ENCODE measurements around the gene SLC35C1.

GRCh38 chr11:45860764-45861510 is 56.0 kb downstream of the SLC35C1 start:
- TF ChIP-seq, protein P1, sequence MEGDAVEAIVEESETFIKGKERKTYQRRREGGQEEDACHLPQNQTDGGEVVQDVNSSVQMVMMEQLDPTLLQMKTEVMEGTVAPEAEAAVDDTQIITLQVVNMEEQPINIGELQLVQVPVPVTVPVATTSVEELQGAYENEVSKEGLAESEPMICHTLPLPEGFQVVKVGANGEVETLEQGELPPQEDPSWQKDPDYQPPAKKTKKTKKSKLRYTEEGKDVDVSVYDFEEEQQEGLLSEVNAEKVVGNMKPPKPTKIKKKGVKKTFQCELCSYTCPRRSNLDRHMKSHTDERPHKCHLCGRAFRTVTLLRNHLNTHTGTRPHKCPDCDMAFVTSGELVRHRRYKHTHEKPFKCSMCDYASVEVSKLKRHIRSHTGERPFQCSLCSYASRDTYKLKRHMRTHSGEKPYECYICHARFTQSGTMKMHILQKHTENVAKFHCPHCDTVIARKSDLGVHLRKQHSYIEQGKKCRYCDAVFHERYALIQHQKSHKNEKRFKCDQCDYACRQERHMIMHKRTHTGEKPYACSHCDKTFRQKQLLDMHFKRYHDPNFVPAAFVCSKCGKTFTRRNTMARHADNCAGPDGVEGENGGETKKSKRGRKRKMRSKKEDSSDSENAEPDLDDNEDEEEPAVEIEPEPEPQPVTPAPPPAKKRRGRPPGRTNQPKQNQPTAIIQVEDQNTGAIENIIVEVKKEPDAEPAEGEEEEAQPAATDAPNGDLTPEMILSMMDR (IDR thresholded peaks at IDR 0.05), result no peak
- no peak for TF ChIP-seq EZH2 (IDR thresholded peaks at IDR 0.05; ENCODE audit: borderline replicate concordance, insufficient read depth, low read depth, low read length, poor library complexity, severe bottlenecking)

Measured in B cell (primary cell).